ENCODE measurements around the gene TRIM46. TPM values are rescaled to one million over a fixed set of nuclear protein-coding genes. Genes with fewer than 3 reads are reported as not detected.
"Not testable (repeated sequence)": the region's sequence is repeated elsewhere in the genome, so short reads cannot be mapped to it uniquely, and the experiment has no call there.

The TRIM46 gene
- total RNA-seq, 2 experiments from 2014 or later, result 4.6 to 4.9 TPM

- not testable (repeated sequence) for DNase-seq, H3K4me3 Mint-ChIP-seq, H3K27ac Mint-ChIP-seq, H3K36me3 Mint-ChIP-seq, H3K9me3 Mint-ChIP-seq, H3K27me3 Mint-ChIP-seq
- H3K4me1 Mint-ChIP-seq, result peaks cover 25% of the 10 kb centered on the region
Observed at GRCh38 chr1:155211381-155212050, 37.9 kb downstream of the TRIM46 start.

- not testable (repeated sequence) for H3K9me3 Mint-ChIP-seq
Observed at GRCh38 chr1:155212051-155212440, 38.4 kb downstream of the TRIM46 start.

DNA sequence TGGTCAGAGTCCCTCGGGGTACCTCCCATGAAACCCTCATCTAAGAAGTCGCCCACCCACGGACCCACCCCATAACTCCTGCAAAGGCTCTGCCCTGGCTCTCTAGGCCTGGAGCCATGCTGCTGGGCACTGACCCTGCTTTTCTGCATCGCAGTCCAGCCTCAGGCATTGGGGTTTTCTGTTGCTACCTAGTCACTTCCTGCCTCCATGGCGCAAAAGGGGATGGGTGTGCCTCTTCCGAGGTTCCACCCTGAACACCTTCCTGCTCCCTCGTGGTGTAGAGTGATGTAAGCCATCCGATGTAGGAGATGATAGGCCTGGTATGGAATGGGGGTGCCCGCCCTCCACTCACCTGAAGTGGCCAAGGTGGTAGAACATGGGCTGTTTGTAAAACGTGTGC lies 41.1 kb downstream of the TRIM46 start:
- Mint-ChIP-seq H3K27ac (peak overlapping the region; percentile 2), H3K4me1 (peaks cover 23% of the 10 kb centered on the region)
- not testable (repeated sequence) for H3K9me3 Mint-ChIP-seq, DNase-seq, H3K4me3 Mint-ChIP-seq, H3K36me3 Mint-ChIP-seq, H3K27me3 Mint-ChIP-seq

More at GRCh38 chr1:155212051-155212440, 38.4 kb downstream of the TRIM46 start:
- not testable (repeated sequence) for H3K36me3 Mint-ChIP-seq, H3K27me3 Mint-ChIP-seq, DNase-seq, H3K27ac Mint-ChIP-seq, H3K4me3 Mint-ChIP-seq
- peaks cover 21% of the 10 kb centered on the region for H3K4me1 Mint-ChIP-seq

DNA sequence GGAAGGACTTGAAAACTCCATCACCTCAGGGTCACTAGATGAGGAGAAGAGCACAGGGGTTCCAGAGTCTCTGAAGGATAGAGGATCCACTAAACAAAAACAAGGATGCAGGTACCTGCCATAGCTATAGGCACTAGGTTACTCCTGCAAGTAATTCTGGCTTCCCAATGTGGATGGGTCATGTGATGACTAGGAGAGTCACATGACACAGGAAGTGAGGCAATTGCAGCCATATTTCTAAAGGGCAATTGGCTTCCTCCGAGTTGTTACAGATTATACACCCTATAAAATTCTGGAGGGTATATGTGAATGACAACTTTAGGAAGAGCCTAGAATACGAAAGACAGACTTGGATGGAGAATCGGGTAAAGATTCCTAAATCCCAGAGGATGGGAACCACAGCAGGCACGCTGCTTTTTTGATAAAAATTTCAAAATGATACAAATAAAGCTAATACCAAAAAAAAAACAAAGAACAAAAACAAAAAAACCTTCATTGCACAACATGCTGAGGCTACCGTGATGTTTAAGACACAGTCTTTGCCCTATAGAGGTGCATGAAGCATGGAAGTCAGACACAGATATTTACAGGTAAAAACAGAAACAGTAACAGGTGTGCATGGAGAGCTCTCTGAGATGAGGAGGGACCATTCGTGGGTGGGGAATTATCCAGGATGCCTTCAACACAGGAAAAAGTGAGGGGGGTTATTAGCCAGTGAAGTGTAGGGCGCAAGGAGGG lies 45.4 kb downstream of the TRIM46 start:
- H3K9me3 Mint-ChIP-seq, result no peaks in the 10 kb centered on the region
- peak overlapping the region; percentile 43 for H3K27ac Mint-ChIP-seq
- H3K4me3 Mint-ChIP-seq, result peak overlapping the region; percentile 51
- H3K36me3 Mint-ChIP-seq, result peaks cover 1% of the 10 kb centered on the region
- peaks cover 17% of the 10 kb centered on the region for H3K4me1 Mint-ChIP-seq
- no peaks in the 10 kb centered on the region for H3K27me3 Mint-ChIP-seq
- DNase-seq, result no peak

- Mint-ChIP-seq H3K9me3 (no peaks in the 10 kb centered on the region), H3K4me3 (peak overlapping the region; percentile 29), H3K27ac (no peak overlapping the region)
Observed at GRCh38 chr1:155219592-155220031, 46.0 kb downstream of the TRIM46 start.

DNA sequence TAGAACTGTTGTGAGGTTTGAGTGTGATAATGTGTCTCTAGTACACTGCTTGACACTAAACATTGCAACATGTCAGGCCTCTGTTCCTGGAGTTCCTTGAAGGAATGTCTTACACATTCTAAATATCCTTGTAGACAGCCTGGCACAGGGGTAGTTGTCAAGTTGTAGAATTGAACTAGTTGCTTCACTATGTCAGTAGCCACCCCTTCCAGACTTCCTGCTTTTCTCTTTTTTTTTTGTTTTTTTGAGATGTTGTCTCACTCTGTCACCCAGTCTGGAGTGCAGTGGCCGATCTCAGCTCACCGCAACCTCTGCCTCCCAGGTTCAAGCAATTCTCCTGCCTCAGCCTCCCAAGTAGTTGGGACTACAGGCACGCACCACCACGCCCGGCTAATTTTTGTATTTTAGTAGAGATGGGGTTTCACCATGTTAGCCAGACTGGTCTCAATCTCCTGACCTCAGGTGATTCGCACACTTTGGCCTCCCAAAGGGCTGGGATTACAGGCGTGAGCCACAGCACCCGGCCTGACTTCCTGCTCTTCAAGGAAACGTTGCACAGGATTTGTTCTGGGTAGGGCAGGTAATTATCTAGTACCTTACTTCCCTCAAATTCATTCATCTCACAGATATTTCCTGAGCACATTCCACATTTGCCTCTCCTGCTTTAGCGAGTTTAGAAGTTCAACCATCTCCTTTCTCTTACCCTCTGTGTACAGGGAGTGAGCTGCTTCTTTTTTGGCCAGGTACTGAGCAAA lies 46.7 kb downstream of the TRIM46 start:
- H3K27me3 Mint-ChIP-seq, H3K36me3 Mint-ChIP-seq, DNase-seq, H3K9me3 Mint-ChIP-seq, H3K27ac Mint-ChIP-seq, H3K4me3 Mint-ChIP-seq: not testable (repeated sequence)
- peaks cover 18% of the 10 kb centered on the region for H3K4me1 Mint-ChIP-seq

More at GRCh38 chr1:155219592-155220031, 46.0 kb downstream of the TRIM46 start:
- Mint-ChIP-seq H3K27me3 (no peaks in the 10 kb centered on the region), H3K4me1 (peaks cover 17% of the 10 kb centered on the region), H3K36me3 (peaks cover 5% of the 10 kb centered on the region)
- DNase-seq, result no peak

GRCh38 chr1:155223047-155223446 lies 49.4 kb downstream of the TRIM46 start:
- Mint-ChIP-seq H3K36me3 (peaks cover 12% of the 10 kb centered on the region), H3K9me3 (no peaks in the 10 kb centered on the region), H3K4me3 (no peak overlapping the region), H3K27ac (no peak overlapping the region), H3K27me3 (no peaks in the 10 kb centered on the region), H3K4me1 (peaks cover 33% of the 10 kb centered on the region)
- no peak for DNase-seq

DNA sequence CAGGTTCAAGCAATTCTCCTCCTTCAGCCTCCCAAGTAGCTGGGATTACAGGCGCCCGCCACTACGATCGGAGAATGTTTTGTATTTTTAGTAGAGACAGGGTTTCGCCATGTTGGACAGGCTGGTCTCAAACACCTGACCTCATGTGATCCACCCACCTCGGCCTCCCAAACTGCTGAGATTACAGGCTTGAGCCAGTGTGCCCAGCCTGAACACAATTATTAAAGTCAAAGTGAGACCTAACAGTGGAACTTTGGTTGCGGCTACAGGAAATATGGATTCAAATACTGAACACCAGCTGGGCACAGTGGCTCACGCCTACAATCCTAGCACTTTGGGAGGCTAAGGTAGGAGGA lies 51.7 kb downstream of the TRIM46 start:
- not testable (repeated sequence) for H3K9me3 Mint-ChIP-seq, DNase-seq, H3K27me3 Mint-ChIP-seq
- Mint-ChIP-seq H3K4me1 (peaks cover 19% of the 10 kb centered on the region), H3K4me3 (peak overlapping the region; percentile 95), H3K36me3 (peaks cover 12% of the 10 kb centered on the region), H3K27ac (peak overlapping the region; percentile 97)

DNA sequence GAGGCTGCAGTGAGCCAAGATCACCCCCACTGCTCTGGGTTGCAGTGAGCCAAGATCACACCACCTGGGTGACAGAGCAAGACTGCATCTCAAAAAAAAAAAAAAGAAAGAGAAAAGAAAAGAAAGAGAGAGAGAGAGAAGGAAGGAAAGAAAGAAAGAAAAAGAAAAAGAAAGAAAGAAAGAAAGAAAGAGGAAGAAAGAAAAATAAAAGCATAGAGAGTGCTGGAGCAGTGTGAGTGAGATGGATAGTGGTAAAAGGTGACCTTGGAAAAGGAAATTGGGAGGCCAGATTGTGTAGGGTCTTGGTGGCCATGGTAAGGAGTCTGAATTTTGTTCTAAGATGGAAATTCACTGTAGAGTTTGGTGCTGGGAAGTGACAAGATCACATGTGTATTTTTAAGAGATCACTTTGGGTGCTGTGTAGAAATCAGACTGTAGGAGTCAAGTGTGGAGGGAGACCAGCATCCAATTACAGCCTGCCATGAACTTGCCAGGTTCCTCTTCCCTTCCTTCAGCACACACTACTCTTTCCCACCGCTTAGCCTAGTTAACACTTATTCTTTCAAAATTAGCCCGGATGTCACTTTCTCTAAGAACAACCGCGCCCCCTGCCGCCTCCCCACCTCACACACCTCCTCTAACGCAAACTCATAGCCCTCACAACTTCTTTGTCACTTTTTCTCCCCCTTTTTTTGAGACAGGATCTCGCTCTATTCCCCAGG lies 52.7 kb downstream of the TRIM46 start:
- Mint-ChIP-seq H3K4me3 (peak overlapping the region; percentile 95), H3K36me3 (peaks cover 12% of the 10 kb centered on the region), H3K27ac (peak overlapping the region; percentile 97), H3K4me1 (peaks cover 22% of the 10 kb centered on the region), H3K27me3 (no peaks in the 10 kb centered on the region), H3K9me3 (no peaks in the 10 kb centered on the region)
- peak; percentile 74 for DNase-seq

- Mint-ChIP-seq H3K4me1 (peaks cover 22% of the 10 kb centered on the region), H3K9me3 (no peaks in the 10 kb centered on the region), H3K4me3 (peak overlapping the region; percentile 95)
Observed at GRCh38 chr1:155226910-155227260, 53.2 kb downstream of the TRIM46 start.

DNA sequence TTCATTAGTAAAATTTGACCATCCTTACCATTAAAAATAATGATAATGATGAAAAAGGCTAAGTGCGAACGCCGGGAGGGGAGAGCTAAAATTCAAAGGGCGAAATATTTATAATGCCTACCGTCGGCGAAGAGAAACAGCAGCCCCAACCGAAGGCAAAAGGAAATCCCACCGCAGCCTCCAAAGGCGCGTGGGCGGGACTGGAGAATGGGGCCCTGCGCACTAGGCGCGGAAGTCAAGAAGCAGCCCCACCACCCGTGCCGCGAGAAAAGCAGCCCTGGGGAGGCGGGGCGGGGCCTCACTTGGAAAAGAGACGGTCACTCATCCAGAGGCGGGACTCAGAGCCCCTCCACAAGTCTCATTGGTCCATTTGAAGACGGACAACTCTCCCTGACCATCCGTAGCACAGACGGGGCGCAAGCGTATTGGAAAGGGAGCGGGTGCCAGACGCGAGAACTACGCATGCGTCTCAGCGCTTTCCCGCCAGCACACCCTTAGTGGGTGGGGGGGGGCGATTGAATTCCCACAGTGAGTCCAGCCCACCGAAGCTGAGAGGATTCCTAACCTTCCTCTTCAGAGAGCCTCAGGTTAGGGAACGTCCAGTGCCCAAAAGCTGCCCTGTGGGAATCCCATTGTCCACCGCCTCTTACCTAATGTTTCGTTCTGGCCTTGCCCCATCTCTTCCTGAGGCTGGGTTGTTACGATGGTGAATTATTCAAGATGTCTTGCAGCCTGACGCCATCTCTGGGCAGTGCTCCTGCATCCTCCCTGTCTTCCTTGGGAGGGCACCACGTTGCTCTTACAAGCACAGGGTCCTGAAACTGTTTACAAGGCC lies 53.8 kb downstream of the TRIM46 start:
- Mint-ChIP-seq H3K4me3 (peak overlapping the region; percentile 95), H3K36me3 (peaks cover 12% of the 10 kb centered on the region), H3K27me3 (no peaks in the 10 kb centered on the region), H3K4me1 (peaks cover 22% of the 10 kb centered on the region), H3K27ac (peak overlapping the region; percentile 97), H3K9me3 (no peaks in the 10 kb centered on the region)
- DNase-seq, result peak; percentile 99

More at GRCh38 chr1:155226910-155227260, 53.2 kb downstream of the TRIM46 start:
- peak; percentile 67 for DNase-seq
- Mint-ChIP-seq H3K36me3 (peaks cover 12% of the 10 kb centered on the region), H3K27ac (peak overlapping the region; percentile 97), H3K27me3 (no peaks in the 10 kb centered on the region)

DNA sequence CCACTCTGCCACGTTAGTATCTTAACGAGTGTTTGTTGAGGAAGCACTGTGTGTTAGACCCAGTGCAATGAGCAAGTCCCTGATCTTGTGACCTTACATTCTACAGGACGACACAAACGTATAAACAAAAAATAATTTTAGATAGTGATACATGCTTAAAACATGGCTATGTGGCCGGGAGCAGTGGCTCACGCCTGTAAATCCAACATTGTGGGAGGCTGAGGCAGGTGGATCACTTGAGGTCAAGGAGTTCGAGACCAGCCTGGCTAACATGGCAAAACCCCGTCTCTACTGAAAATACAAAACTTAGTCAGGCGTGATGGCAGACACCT lies 54.4 kb downstream of the TRIM46 start:
- H3K4me1 Mint-ChIP-seq, result peaks cover 22% of the 10 kb centered on the region
- peak overlapping the region; percentile 97 for H3K27ac Mint-ChIP-seq
- no peaks in the 10 kb centered on the region for H3K27me3 Mint-ChIP-seq
- DNase-seq, result no peak
- H3K9me3 Mint-ChIP-seq, result no peaks in the 10 kb centered on the region
- H3K36me3 Mint-ChIP-seq, result peaks cover 12% of the 10 kb centered on the region
- H3K4me3 Mint-ChIP-seq, result peak overlapping the region; percentile 95

DNA sequence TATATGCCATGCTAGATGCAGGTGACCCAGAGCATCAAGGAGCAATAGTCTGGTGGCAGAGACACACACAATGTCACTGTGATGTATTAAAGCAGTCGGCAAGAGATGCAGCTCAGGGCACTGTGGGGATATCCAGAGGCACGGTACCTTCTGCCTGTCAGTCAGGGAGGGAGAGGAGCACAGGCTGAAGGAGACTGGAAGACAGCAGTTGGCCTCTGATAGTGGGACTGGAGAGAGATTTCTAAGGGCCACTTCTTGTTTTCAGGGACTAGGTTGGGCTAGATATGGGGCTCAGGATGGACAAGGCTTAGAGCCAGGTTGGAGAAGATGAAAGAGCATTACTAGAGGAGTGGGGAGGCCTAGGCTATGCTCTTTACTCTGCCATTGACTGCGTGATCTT lies 57.7 kb downstream of the TRIM46 start:
- not testable (repeated sequence) for DNase-seq, H3K27me3 Mint-ChIP-seq, H3K4me3 Mint-ChIP-seq, H3K9me3 Mint-ChIP-seq, H3K27ac Mint-ChIP-seq, H3K36me3 Mint-ChIP-seq
- H3K4me1 Mint-ChIP-seq, result peaks cover 12% of the 10 kb centered on the region
